H1 (cell line): ENCODE measurements around the gene MPZL3. TPM values are rescaled to one million over a fixed set of nuclear protein-coding genes. Genes with fewer than 3 reads are reported as not detected.

Source experiments
- CTCF ChIA-PET: fragments of 300-600 bp; sonication (Branson Sonifier 250); formaldehyde crosslinking; loops from one replicate; lab custom pipeline; 2021; ENCODE audit not compliant: partially characterized antibody; lab: Charles Lee
- POLR2A ChIA-PET: fragments of 300-600 bp; sonication (Branson Sonifier 250); formaldehyde crosslinking; loops from one replicate; lab custom pipeline; 2021; ENCODE audit warnings: inconsistent platforms; ENCODE audit not compliant: partially characterized antibody; lab: Charles Lee
- DNase-seq, 2 experiments: peaks; one replicate each; pipeline versions ENCODE4 v3.0.0 to v3.0.0-alpha.2; 2010 to 2022; ENCODE audit warnings: low spot score in 2 of 2, low read depth in 1 of 2, mixed read lengths in 1 of 2
- FAIRE-seq: peaks from 2 replicates; lab custom pipeline; 2011; peaks lifted over from hg19 to GRCh38; lab: Jason Lieb, UNC
- H2AFZ ChIP-seq: 2 replicates; pipeline ENCODE4 v1.8.1; 2012; ENCODE audit warnings: low read length, inconsistent platforms
- H2AK5ac ChIP-seq: 2 replicates; pipeline ENCODE4 v1.6.1; 2013; ENCODE audit warnings: low read depth, low read length
- H2BK120ac ChIP-seq: replicated peaks from 2 replicates; pipeline ENCODE3; 2013; ENCODE audit warnings: low read depth, low read length, inconsistent platforms
- H2BK12ac ChIP-seq: 2 replicates; pipeline ENCODE4 v1.6.1; 2013; ENCODE audit warnings: low read depth, low read length
- H2BK15ac ChIP-seq: 2 replicates; pipeline ENCODE4 v1.6.1; 2013; ENCODE audit warnings: low read length
- H2BK20ac ChIP-seq: 2 replicates; pipeline ENCODE4 v1.6.1; 2013; ENCODE audit warnings: low read length
- H2BK5ac ChIP-seq: 2 replicates; pipeline ENCODE4 v1.6.1; 2013; ENCODE audit warnings: low read depth, low read length
- H3K14ac ChIP-seq: 2 replicates; pipeline ENCODE4 v1.6.1; 2013; ENCODE audit warnings: inconsistent platforms; ENCODE audit not compliant: insufficient read length
- H3K18ac ChIP-seq: 2 replicates; pipeline ENCODE4 v1.6.1; 2013; ENCODE audit warnings: low read length; ENCODE audit errors: extremely low read depth
- H3K23ac ChIP-seq: 2 replicates; pipeline ENCODE4 v1.6.1; 2013; ENCODE audit warnings: inconsistent platforms; ENCODE audit not compliant: insufficient read length
- H3K23me2 ChIP-seq: 2 replicates; pipeline ENCODE4 v1.6.1; 2013; ENCODE audit warnings: low read depth, low read length
- H3K27ac ChIP-seq: 2 replicates; pipeline ENCODE4 v1.6.1; 2011; ENCODE audit warnings: low read depth, low read length, inconsistent platforms
- H3K27me3 ChIP-seq, 4 experiments: replicated peaks in 1 of 4; 1 replicate in 1 of 4; 2 replicates in 3 of 4; pipeline versions ENCODE4 v1.6.1 to v1.8.1; 2011 to 2013; ENCODE audit warnings: low read length in 3 of 4, mild to moderate bottlenecking in 3 of 4, inconsistent platforms in 2 of 4, mixed read lengths in 2 of 4, moderate library complexity in 1 of 4; ENCODE audit not compliant: control insufficient read depth in 3 of 4, insufficient read depth in 3 of 4; ENCODE audit errors: extremely low read depth in 1 of 4
- H3K36me3 ChIP-seq, 4 experiments: 2 replicates each; pipeline versions ENCODE4 v1.6.1 to v1.8.1; 2011 to 2013; ENCODE audit warnings: mild to moderate bottlenecking in 4 of 4, low read length in 3 of 4, moderate library complexity in 2 of 4, control low read depth in 1 of 4, inconsistent platforms in 1 of 4; ENCODE audit not compliant: insufficient read depth in 4 of 4, control insufficient read depth in 2 of 4
- H3K4ac ChIP-seq: replicated peaks from 2 replicates; pipeline ENCODE3; 2013; ENCODE audit warnings: low read length, low read depth, mixed read lengths, inconsistent platforms; ENCODE audit not compliant: insufficient read length
- H3K4me1 ChIP-seq, 4 experiments: replicated peaks in 1 of 4; 1 replicate in 1 of 4; 2 replicates in 3 of 4; pipeline versions ENCODE4 v1.6.1 to v1.8.1; 2011 to 2013; ENCODE audit warnings: low read length in 3 of 4, inconsistent platforms in 2 of 4, mixed read lengths in 1 of 4; ENCODE audit not compliant: insufficient read depth in 4 of 4, control insufficient read depth in 3 of 4
- H3K4me2 ChIP-seq, 2 experiments: 2 replicates each; pipeline versions ENCODE4 v1.6.1 to v1.8.1; 2011 to 2013; ENCODE audit warnings: low read depth in 2 of 2, low read length in 2 of 2, control low read depth in 1 of 2, inconsistent platforms in 1 of 2, mild to moderate bottlenecking in 1 of 2; ENCODE audit not compliant: insufficient read depth in 1 of 2
- H3K4me3 ChIP-seq, 4 experiments: fragments of 200-600, 300-600 bp in 1 of 4; sonication (generic), shearing (Covaris generic), sonication (Bioruptor Twin) in 1 of 4; 2 replicates each; pipeline versions ENCODE4 v1.5.1 to v1.8.1; 2011 to 2016; ENCODE audit warnings: low read length in 4 of 4, low read depth in 3 of 4, control low read depth in 2 of 4, inconsistent platforms in 2 of 4, mild to moderate bottlenecking in 2 of 4, mixed read lengths in 1 of 4, moderate library complexity in 1 of 4; ENCODE audit not compliant: insufficient read depth in 2 of 4; ENCODE audit errors: extremely low read depth in 1 of 4
- H3K56ac ChIP-seq: replicated peaks from 2 replicates; pipeline ENCODE3; 2013; ENCODE audit warnings: low read depth, mild to moderate bottlenecking, mixed read lengths, low read length, inconsistent platforms; ENCODE audit not compliant: insufficient read length
- H3K79me1 ChIP-seq: 2 replicates; pipeline ENCODE4 v1.6.1; 2013; ENCODE audit warnings: low read depth, low read length, control low read depth
- H3K79me2 ChIP-seq, 2 experiments: 2 replicates each; pipeline versions ENCODE4 v1.6.1 to v1.8.1; 2012 to 2013; ENCODE audit warnings: low read length in 2 of 2, mild to moderate bottlenecking in 2 of 2, inconsistent platforms in 1 of 2; ENCODE audit not compliant: insufficient read depth in 2 of 2, control insufficient read depth in 1 of 2
- H3K9ac ChIP-seq, 4 experiments: replicated peaks in 1 of 4; 1 replicate in 1 of 4; 2 replicates in 3 of 4; pipeline versions ENCODE4 v1.6.1 to v1.8.1; 2011 to 2013; ENCODE audit warnings: low read depth in 3 of 4, low read length in 3 of 4, control low read depth in 2 of 4, mild to moderate bottlenecking in 2 of 4, moderate library complexity in 2 of 4, inconsistent platforms in 1 of 4; ENCODE audit errors: extremely low read depth in 1 of 4
- H3K9me3 ChIP-seq, 2 experiments: 2 replicates each; pipeline versions ENCODE4 v1.6.1 to v1.8.1; 2012 to 2013; ENCODE audit warnings: mild to moderate bottlenecking in 2 of 2, moderate library complexity in 2 of 2, control low read depth in 1 of 2, inconsistent platforms in 1 of 2, low read depth in 1 of 2, low read length in 1 of 2, mixed read lengths in 1 of 2; ENCODE audit not compliant: insufficient read depth in 2 of 2
- H4K20me1 ChIP-seq, 2 experiments: replicated peaks in 1 of 2; 2 replicates each; pipeline versions ENCODE3 to v1.8.1; 2011 to 2013; ENCODE audit warnings: inconsistent platforms in 2 of 2, low read length in 2 of 2, mild to moderate bottlenecking in 1 of 2; ENCODE audit not compliant: insufficient read depth in 2 of 2, control insufficient read depth in 1 of 2
- H4K5ac ChIP-seq: 2 replicates; pipeline ENCODE4 v1.6.1; 2013; ENCODE audit warnings: low read length, low read depth, mixed read lengths, inconsistent platforms; ENCODE audit not compliant: insufficient read length
- H4K8ac ChIP-seq: 2 replicates; pipeline ENCODE4 v1.8.0; 2013; ENCODE audit warnings: mild to moderate bottlenecking, moderate library complexity, low read length, inconsistent platforms; ENCODE audit not compliant: insufficient read depth; ENCODE audit errors: extremely low read depth
- H4K91ac ChIP-seq: replicated peaks from 2 replicates; pipeline ENCODE3; 2013; ENCODE audit warnings: low read length, mixed read lengths, inconsistent platforms; ENCODE audit not compliant: insufficient read length
- ATF2 ChIP-seq: IDR thresholded peaks from 2 replicates; pipeline ENCODE4 v1.6.1; 2012; ENCODE audit warnings: low read length, inconsistent platforms
- BCL11A ChIP-seq, 2 experiments: IDR thresholded peaks; one replicate each; pipeline ENCODE4 v1.6.1; 2011; ENCODE audit warnings: low read depth in 2 of 2, low read length in 2 of 2, mild to moderate bottlenecking in 2 of 2
- CBX5 ChIP-seq: fragments of 300-800, 300-1000 bp; sonication (generic); IDR thresholded peaks from 2 replicates; pipeline ENCODE4 v1.7.1; 2016; ENCODE audit warnings: antibody characterized with exemption, low read length, low read depth
- HDAC2 ChIP-seq, 2 experiments: fragments of 300-600 bp in 1 of 2; sonication (generic) in 1 of 2; IDR thresholded peaks; 2 replicates each; pipeline ENCODE4 v1.6.1; 2011 to 2012; ENCODE audit warnings: low read depth in 2 of 2, low read length in 2 of 2, mild to moderate bottlenecking in 2 of 2, moderate library complexity in 2 of 2, borderline replicate concordance in 1 of 2, inconsistent platforms in 1 of 2
- KDM4A ChIP-seq: IDR thresholded peaks from one replicate; pipeline ENCODE4 v1.7.1; 2012; ENCODE audit warnings: low read depth, mild to moderate bottlenecking, moderate library complexity, low read length, inconsistent platforms; ENCODE audit not compliant: severe bottlenecking
- RFX5 ChIP-seq: IDR thresholded peaks from 2 replicates; pipeline ENCODE4 v1.6.1; 2011; ENCODE audit warnings: low read depth, low read length, improper control_type of control experiment, borderline replicate concordance
- TAF7 ChIP-seq: optimal IDR thresholded peaks from 2 replicates; pipeline ENCODE3; 2011; ENCODE audit warnings: low read depth, mild to moderate bottlenecking, inconsistent platforms, low read length, moderate library complexity, borderline replicate concordance
- TBP ChIP-seq: IDR thresholded peaks from 2 replicates; pipeline ENCODE4 v1.6.1; 2011; ENCODE audit warnings: low read depth, low read length, improper control_type of control experiment
- TCF12 ChIP-seq: IDR thresholded peaks from 2 replicates; pipeline ENCODE4 v1.6.1; 2011; ENCODE audit warnings: low read depth, mild to moderate bottlenecking, low read length
- WGBS, 2 experiments: shearing (Covaris generic) in 1 of 2; methylation state at CpG; one replicate each; pipeline versions ENCODE4 v1.1.6 to v1.1.7; 2013 to 2015; ENCODE audit warnings: low lambda C conversion rate in 2 of 2, mixed read lengths in 2 of 2, inconsistent platforms in 1 of 2, low coverage in 1 of 2, missing lambda C conversion rate in 1 of 2; ENCODE audit not compliant: insufficient replicate concordance in 2 of 2, insufficient coverage in 1 of 2, insufficient read length in 1 of 2; ENCODE audit errors: extremely low coverage in 1 of 2, missing lambda C conversion rate in 1 of 2; 5-methylcytosine and 5-hydroxymethylcytosine counted together
- polyA plus RNA-seq, 7 experiments: library from polyadenylated mRNA; depleted of rRNA in 3 of 7; stranded (reverse) in 5 of 7; unstranded in 2 of 7; fragments of >200 nt in 5 of 7; fragments of 200-250 nt in 2 of 7; gene quantifications; 1 replicate in 5 of 7; 2 replicates in 1 of 7; 4 replicates in 1 of 7; pipeline versions ENCODE4 v1.2.1 to v1.2.3, GENCODE V29; 2011 to 2013; ENCODE audit warnings: missing spikeins in 2 of 7, mixed read lengths in 2 of 7
- total RNA-seq: library from RNA; stranded (reverse); fragmentation: NEBNext Ultra II Directional; extraction: Animal tissue kit (Norgen Biotek cat#: 25700); gene quantifications from 2 replicates; pipeline ENCODE4 v1.2.1, GENCODE V29; 2021
- TF ChIP-seq, protein P1 (sequence below): IDR thresholded peaks from 2 replicates; pipeline ENCODE4 v1.6.1; 2012; ENCODE audit warnings: inconsistent platforms

MPZL3 gene
- total and polyA plus RNA-seq, 2 of the 8 experiments (the other 6 are each of a cell fraction or from before 2014, with no cell fraction given) = 1.1 to 3.9 TPM

- Histone ChIP-seq H4K8ac (no peak within 1 kb of the TSS; the same call in 1 of the 2 replicates), H3K79me1 (no peaks in the 10 kb centered on the region), H2BK12ac (no peak within 1 kb of the TSS), H2BK20ac (no peak within 1 kb of the TSS), H4K20me1 (no peaks in the 10 kb centered on the region), H3K56ac (no peak within 1 kb of the TSS), H4K5ac (no peak within 1 kb of the TSS), H3K36me3 (no peaks in the 10 kb centered on the region), H3K18ac (no peak within 1 kb of the TSS), H4K91ac (no peak within 1 kb of the TSS), H3K9ac (no peak within 1 kb of the TSS), H2BK15ac (no peak within 1 kb of the TSS), H3K4me3 (no peak within 1 kb of the TSS), H2AFZ (no peak within 1 kb of the TSS), H3K14ac (no peak within 1 kb of the TSS), H3K27me3 (no peaks in the 10 kb centered on the region), H3K4me2 (no peak within 1 kb of the TSS), H2BK5ac (no peak within 1 kb of the TSS), H3K23ac (no peak within 1 kb of the TSS), H2BK120ac (no peak within 1 kb of the TSS), H3K4me1 (peaks cover 0 to 3% (median 0%) of the 10 kb centered on the region in 4 experiments; a peak in 1 of 7 replicates), H3K27ac (no peak within 1 kb of the TSS), H2AK5ac (no peak within 1 kb of the TSS), H3K4ac (no peak within 1 kb of the TSS), H3K79me2 (no peaks in the 10 kb centered on the region), H3K23me2 (no peaks in the 10 kb centered on the region), H3K9me3 (no peaks in the 10 kb centered on the region)
- ChIA-PET CTCF (interaction anchor here (0.9 to 2.5 kb wide), 5 partner anchors 11 to 71 kb away, joined by 3 to 8 read pairs (median 3); partner anchors contain the start of gene MPZL2), POLR2A (interaction anchor here (0.8 to 1.1 kb wide), 2 partner anchors 13 to 15 kb away, joined by 3 read pairs; no protein-coding TSS in a partner anchor)
- FAIRE-seq (no peak), DNase-seq (no peak)
- WGBS, 2 experiments = 92% methylated on average over 6 of the region's 6 CpGs; no CpG with 5 or more reads in 1 of the 2 experiments
- no peak for TF ChIP-seq BCL11A (IDR thresholded peaks at IDR 0.05; ENCODE audit: low read depth in 2 of 2, low read length in 2 of 2)
- TF ChIP-seq RFX5 = no peak
- TF ChIP-seq ATF2 = no peak
- no peak for TF ChIP-seq TCF12
- no peak for TF ChIP-seq KDM4A
- no peak for TF ChIP-seq TAF7
- TF ChIP-seq, protein P1, sequence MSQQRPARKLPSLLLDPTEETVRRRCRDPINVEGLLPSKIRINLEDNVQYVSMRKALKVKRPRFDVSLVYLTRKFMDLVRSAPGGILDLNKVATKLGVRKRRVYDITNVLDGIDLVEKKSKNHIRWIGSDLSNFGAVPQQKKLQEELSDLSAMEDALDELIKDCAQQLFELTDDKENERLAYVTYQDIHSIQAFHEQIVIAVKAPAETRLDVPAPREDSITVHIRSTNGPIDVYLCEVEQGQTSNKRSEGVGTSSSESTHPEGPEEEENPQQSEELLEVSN = no peak
- no peak for TF ChIP-seq CBX5
- TF ChIP-seq HDAC2 (IDR thresholded peaks at IDR 0.05; ENCODE audit: borderline replicate concordance in 1 of 2, low read depth in 2 of 2, low read length in 2 of 2) = no peak
- TF ChIP-seq TBP = no peak
These were observed 27.5 kb downstream of the MPZL3 start, which contains the start of gene JAML for GRCh38 chr11:118224511-118225188. Gene JAML, minus strand, starts transcription at chr11:118225011. Its CDS starts 10,145 bp downstream, at chr11:118214866.
